ENCODE measurements around the gene SIRPA.

Gene SIRPA

GRCh38 chr20:1894951-1895673 is at the start of gene SIRPA:
Gene SIRPA, plus strand, starts transcription at chr20:1895407. Its CDS starts 41 bp downstream, at chr20:1895448.
- no peak for DNase-seq

GRCh38 chr20:1845701-1846100 is 49.5 kb upstream of the SIRPA start:
- DNase-seq = no peak

- no peak for DNase-seq
Observed at GRCh38 chr20:1846341-1846740, 48.9 kb upstream of the SIRPA start.

GRCh38 chr20:1846876-1847275 is 48.3 kb upstream of the SIRPA start:
- DNase-seq = no peak

- DNase-seq = no peak
Observed at GRCh38 chr20:1847780-1848179, 47.4 kb upstream of the SIRPA start.

GRCh38 chr20:1848373-1848772 is 46.8 kb upstream of the SIRPA start:
- no peak for DNase-seq

- DNase-seq = no peak
Observed at GRCh38 chr20:1851396-1851795, 43.8 kb upstream of the SIRPA start.

- DNase-seq = no peak
Observed at GRCh38 chr20:1853473-1853872, 41.7 kb upstream of the SIRPA start.

GRCh38 chr20:1854246-1854645 is 41.0 kb upstream of the SIRPA start:
- DNase-seq = no peak

- DNase-seq = no peak
Observed at GRCh38 chr20:1855109-1855508, 40.1 kb upstream of the SIRPA start.

- DNase-seq = no peak
Observed at GRCh38 chr20:1855690-1856089, 39.5 kb upstream of the SIRPA start.

- DNase-seq = no peak
Observed at GRCh38 chr20:1856424-1856823, 38.8 kb upstream of the SIRPA start.

GRCh38 chr20:1857466-1857865 is 37.7 kb upstream of the SIRPA start:
- DNase-seq = no peak

GRCh38 chr20:1858871-1859270 is 36.3 kb upstream of the SIRPA start:
- no peak for DNase-seq

- DNase-seq = no peak
Observed at GRCh38 chr20:1860446-1860845, 34.8 kb upstream of the SIRPA start.

- no peak for DNase-seq
Observed at GRCh38 chr20:1861347-1861976, 33.7 kb upstream of the SIRPA start.

- no peak for DNase-seq
Observed at GRCh38 chr20:1861996-1862662, 33.1 kb upstream of the SIRPA start.

- no peak for DNase-seq
Observed at GRCh38 chr20:1862663-1863053, 32.5 kb upstream of the SIRPA start.

- DNase-seq = no peak
Observed at GRCh38 chr20:1863296-1863695, 31.9 kb upstream of the SIRPA start.

GRCh38 chr20:1866834-1867233 is 28.4 kb upstream of the SIRPA start:
- no peak for DNase-seq

- no peak for DNase-seq
Observed at GRCh38 chr20:1867495-1868260, 27.5 kb upstream of the SIRPA start.

- DNase-seq = no peak
Observed at GRCh38 chr20:1868856-1869255, 26.4 kb upstream of the SIRPA start.

GRCh38 chr20:1870323-1870722 is 24.9 kb upstream of the SIRPA start:
- no peak for DNase-seq

Measured in activated CD4-positive, CD25-positive, alpha-beta regulatory T cell (primary cell).